ENCODE results near the gene MRPL33.
A peak's percentile ranks its signal among the peaks of the same experiment; 100 is the strongest.
"Not testable (repeated sequence)": the region's sequence is repeated elsewhere in the genome, so short reads cannot be mapped to it uniquely, and the experiment has no call there.

MRPL33 gene

DNA sequence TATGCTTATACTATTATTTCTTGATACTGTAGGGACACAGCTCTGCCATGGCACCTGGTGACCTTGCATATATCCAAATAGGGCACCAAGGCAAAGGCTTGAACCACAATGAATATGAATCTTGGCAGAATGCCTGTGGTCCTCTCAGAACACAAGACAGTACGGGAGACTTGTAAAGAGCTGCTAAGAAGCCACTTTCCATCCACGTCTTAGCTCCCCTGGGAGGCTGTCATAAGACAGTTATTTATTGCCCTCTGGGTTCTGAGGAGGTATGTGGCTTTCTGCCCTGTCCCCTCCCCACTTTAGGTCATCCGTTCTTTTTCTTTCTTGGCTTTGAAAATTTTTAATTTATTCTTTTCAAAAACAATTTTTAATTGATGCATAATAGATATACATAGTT is 29.8 kb upstream of the MRPL33 start:
- Histone ChIP-seq H3K9me3 (ENCODE audit: control insufficient read depth, low read length) (no peaks in the 10 kb centered on the region), H3K36me3 (ENCODE audit: control insufficient read depth, insufficient read depth, low read length) (no peaks in the 10 kb centered on the region), H3K4me3 (ENCODE audit: insufficient read depth, low read depth, low read length, poor library complexity, severe bottlenecking) (no peak overlapping the region), H3K27ac (ENCODE audit: insufficient read depth, low read length, poor library complexity, severe bottlenecking) (no peak overlapping the region), H3K4me1 (ENCODE audit: control insufficient read depth, insufficient read depth, low read length, poor library complexity, severe bottlenecking) (no peaks in the 10 kb centered on the region), H3K27me3 (replicated peaks; ENCODE audit: control insufficient read depth, insufficient read depth, low read length, poor library complexity, severe bottlenecking) (no peaks in the 10 kb centered on the region)
- DNase-seq = no peak

DNA sequence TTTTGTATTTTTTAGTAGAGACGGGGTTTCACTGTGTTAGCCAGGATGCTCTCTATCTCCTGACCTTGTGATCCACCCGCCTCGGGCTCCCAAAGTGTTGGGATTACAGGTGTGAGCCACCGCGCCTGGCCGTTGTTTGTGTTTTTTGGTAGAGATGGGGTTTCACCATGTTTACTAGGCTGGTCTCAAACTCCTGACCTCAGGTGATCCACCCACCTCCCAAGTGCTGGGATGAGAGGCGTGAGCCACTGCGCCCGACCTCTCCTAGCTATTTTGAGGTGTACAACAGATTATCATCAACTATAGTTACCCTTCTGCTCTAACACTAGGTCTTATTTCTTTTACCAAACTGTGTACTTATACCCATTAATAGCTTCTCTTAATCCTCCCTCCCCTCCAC is 28.9 kb upstream of the MRPL33 start:
- H3K27me3 ChIP-seq (replicated peaks; ENCODE audit: control insufficient read depth, insufficient read depth, low read length, poor library complexity, severe bottlenecking) = no peaks in the 10 kb centered on the region
- H3K9me3 ChIP-seq (ENCODE audit: control insufficient read depth, low read length) = no peaks in the 10 kb centered on the region
- H3K4me1 ChIP-seq (ENCODE audit: control insufficient read depth, insufficient read depth, low read length, poor library complexity, severe bottlenecking) = no peaks in the 10 kb centered on the region
- no peaks in the 10 kb centered on the region for H3K36me3 ChIP-seq (ENCODE audit: control insufficient read depth, insufficient read depth, low read length)
- H3K27ac ChIP-seq (ENCODE audit: insufficient read depth, low read length, poor library complexity, severe bottlenecking) = no peak overlapping the region
- DNase-seq = no peak
- no peak overlapping the region for H3K4me3 ChIP-seq (ENCODE audit: insufficient read depth, low read depth, low read length, poor library complexity, severe bottlenecking)

- H3K27me3 ChIP-seq (replicated peaks; ENCODE audit: control insufficient read depth, insufficient read depth, low read length, poor library complexity, severe bottlenecking); H3K4me1 ChIP-seq (ENCODE audit: control insufficient read depth, insufficient read depth, low read length, poor library complexity, severe bottlenecking); H3K9me3 ChIP-seq (ENCODE audit: control insufficient read depth, low read length); H3K36me3 ChIP-seq (ENCODE audit: control insufficient read depth, insufficient read depth, low read length); H3K4me3 ChIP-seq (ENCODE audit: insufficient read depth, low read depth, low read length, poor library complexity, severe bottlenecking); H3K27ac ChIP-seq (ENCODE audit: insufficient read depth, low read length, poor library complexity, severe bottlenecking); DNase-seq: not testable (repeated sequence)
Measured at GRCh38 chr2:27745494-27745893, 26.0 kb upstream of the MRPL33 start.

DNA sequence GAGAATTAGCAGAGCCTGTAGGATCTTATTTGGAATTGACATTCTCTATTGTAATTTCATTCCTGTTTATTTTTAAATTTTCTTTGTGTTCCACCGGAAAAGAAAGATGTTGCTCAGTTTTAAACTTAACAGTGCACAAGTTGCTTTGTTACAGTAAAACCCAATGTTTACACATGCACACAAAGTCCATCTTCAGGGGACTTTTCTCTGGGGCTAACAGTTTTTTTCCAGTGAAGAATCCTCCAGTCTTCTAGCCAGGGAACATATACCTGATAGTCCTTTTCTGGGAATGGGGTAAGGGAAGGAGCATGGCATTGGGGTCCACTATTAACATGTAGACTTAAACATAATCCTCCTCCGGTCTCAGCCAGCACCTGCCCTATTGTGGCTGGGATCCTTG is 25.2 kb upstream of the MRPL33 start:
- Histone ChIP-seq H3K36me3 (ENCODE audit: control insufficient read depth, insufficient read depth, low read length) (no peaks in the 10 kb centered on the region), H3K27ac (ENCODE audit: insufficient read depth, low read length, poor library complexity, severe bottlenecking) (no peak overlapping the region), H3K9me3 (ENCODE audit: control insufficient read depth, low read length) (no peaks in the 10 kb centered on the region), H3K27me3 (replicated peaks; ENCODE audit: control insufficient read depth, insufficient read depth, low read length, poor library complexity, severe bottlenecking) (no peaks in the 10 kb centered on the region), H3K4me1 (ENCODE audit: control insufficient read depth, insufficient read depth, low read length, poor library complexity, severe bottlenecking) (no peaks in the 10 kb centered on the region), H3K4me3 (ENCODE audit: insufficient read depth, low read depth, low read length, poor library complexity, severe bottlenecking) (no peak overlapping the region)
- DNase-seq = no peak

DNA sequence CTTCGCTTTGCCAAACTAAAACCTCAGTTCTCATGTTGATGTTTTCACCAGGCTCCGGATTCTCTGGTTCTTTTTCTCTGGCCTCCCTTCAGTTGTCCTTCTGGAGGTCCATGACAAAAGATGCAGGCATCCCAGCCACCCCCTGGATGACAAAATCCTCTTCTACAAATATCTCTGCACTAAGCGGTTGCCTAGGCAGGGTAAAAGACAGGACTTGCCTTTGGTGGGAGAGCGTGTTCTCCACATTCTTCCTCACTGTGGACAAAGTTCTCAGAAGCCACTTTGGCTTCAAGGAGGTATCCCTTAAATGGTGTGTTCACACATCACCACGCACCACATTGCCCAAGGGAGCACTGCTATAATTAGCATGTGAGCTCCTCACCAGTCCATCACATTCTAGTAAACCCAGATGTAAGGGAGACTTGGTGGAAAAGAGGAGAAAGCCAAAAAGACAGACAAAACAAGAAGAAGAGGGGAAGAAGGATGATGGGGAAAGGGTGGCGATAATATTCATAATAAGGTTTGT is 23.6 kb upstream of the MRPL33 start:
- no peaks in the 10 kb centered on the region for H3K9me3 ChIP-seq (ENCODE audit: control insufficient read depth, low read length)
- H3K27ac ChIP-seq (ENCODE audit: insufficient read depth, low read length, poor library complexity, severe bottlenecking) = no peak overlapping the region
- H3K4me1 ChIP-seq (ENCODE audit: control insufficient read depth, insufficient read depth, low read length, poor library complexity, severe bottlenecking) = no peaks in the 10 kb centered on the region
- no peaks in the 10 kb centered on the region for H3K36me3 ChIP-seq (ENCODE audit: control insufficient read depth, insufficient read depth, low read length)
- no peak overlapping the region for H3K4me3 ChIP-seq (ENCODE audit: insufficient read depth, low read depth, low read length, poor library complexity, severe bottlenecking)
- H3K27me3 ChIP-seq (replicated peaks; ENCODE audit: control insufficient read depth, insufficient read depth, low read length, poor library complexity, severe bottlenecking) = peaks cover under 1% of the 10 kb centered on the region
- DNase-seq = no peak

- DNase-seq; H3K27me3 ChIP-seq (replicated peaks; ENCODE audit: control insufficient read depth, insufficient read depth, low read length, poor library complexity, severe bottlenecking); H3K9me3 ChIP-seq (ENCODE audit: control insufficient read depth, low read length); H3K4me3 ChIP-seq (ENCODE audit: insufficient read depth, low read depth, low read length, poor library complexity, severe bottlenecking); H3K36me3 ChIP-seq (ENCODE audit: control insufficient read depth, insufficient read depth, low read length); H3K4me1 ChIP-seq (ENCODE audit: control insufficient read depth, insufficient read depth, low read length, poor library complexity, severe bottlenecking); H3K27ac ChIP-seq (ENCODE audit: insufficient read depth, low read length, poor library complexity, severe bottlenecking): not testable (repeated sequence)
Measured at GRCh38 chr2:27748803-27749554, 22.5 kb upstream of the MRPL33 start.

DNA sequence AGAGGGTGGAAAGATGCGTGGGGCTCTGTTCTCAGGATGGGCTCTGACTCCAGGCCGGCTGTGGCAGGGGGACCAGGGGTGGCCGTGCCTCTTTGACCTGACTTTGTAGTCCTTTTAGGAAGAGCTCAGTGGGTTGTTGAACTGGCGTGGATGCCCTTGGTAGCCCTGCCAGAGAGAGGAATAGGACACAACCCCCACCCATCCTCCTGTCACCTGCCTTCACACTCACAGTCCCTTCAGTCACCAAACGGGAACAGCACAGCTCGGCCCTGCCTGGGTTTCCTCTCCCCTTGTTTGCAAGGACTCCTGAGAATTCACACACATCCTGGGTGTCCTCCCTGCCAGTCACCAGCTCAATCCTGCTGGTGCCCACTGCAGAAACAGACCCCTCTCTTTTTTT is 20.1 kb upstream of the MRPL33 start:
- H3K27me3 ChIP-seq (replicated peaks; ENCODE audit: control insufficient read depth, insufficient read depth, low read length, poor library complexity, severe bottlenecking) = peaks cover 3% of the 10 kb centered on the region
- H3K27ac ChIP-seq (ENCODE audit: insufficient read depth, low read length, poor library complexity, severe bottlenecking) = no peak overlapping the region
- no peak for DNase-seq
- no peaks in the 10 kb centered on the region for H3K9me3 ChIP-seq (ENCODE audit: control insufficient read depth, low read length)
- H3K4me3 ChIP-seq (ENCODE audit: insufficient read depth, low read depth, low read length, poor library complexity, severe bottlenecking) = no peak overlapping the region
- H3K4me1 ChIP-seq (ENCODE audit: control insufficient read depth, insufficient read depth, low read length, poor library complexity, severe bottlenecking) = no peaks in the 10 kb centered on the region
- no peaks in the 10 kb centered on the region for H3K36me3 ChIP-seq (ENCODE audit: control insufficient read depth, insufficient read depth, low read length)

GRCh38 chr2:27752551-27753237 is 18.8 kb upstream of the MRPL33 start:
- no peak for DNase-seq
- H3K4me1 ChIP-seq (ENCODE audit: control insufficient read depth, insufficient read depth, low read length, poor library complexity, severe bottlenecking) = no peaks in the 10 kb centered on the region
- no peaks in the 10 kb centered on the region for H3K9me3 ChIP-seq (ENCODE audit: control insufficient read depth, low read length)
- no peak overlapping the region for H3K4me3 ChIP-seq (ENCODE audit: insufficient read depth, low read depth, low read length, poor library complexity, severe bottlenecking)
- no peak overlapping the region for H3K27ac ChIP-seq (ENCODE audit: insufficient read depth, low read length, poor library complexity, severe bottlenecking)
- peaks cover 3% of the 10 kb centered on the region for H3K27me3 ChIP-seq (replicated peaks; ENCODE audit: control insufficient read depth, insufficient read depth, low read length, poor library complexity, severe bottlenecking)
- H3K36me3 ChIP-seq (ENCODE audit: control insufficient read depth, insufficient read depth, low read length) = no peaks in the 10 kb centered on the region

- Histone ChIP-seq H3K27me3 (replicated peaks; ENCODE audit: control insufficient read depth, insufficient read depth, low read length, poor library complexity, severe bottlenecking) (peaks cover 3% of the 10 kb centered on the region), H3K4me3 (ENCODE audit: insufficient read depth, low read depth, low read length, poor library complexity, severe bottlenecking) (no peak overlapping the region), H3K36me3 (ENCODE audit: control insufficient read depth, insufficient read depth, low read length) (no peaks in the 10 kb centered on the region), H3K9me3 (ENCODE audit: control insufficient read depth, low read length) (no peaks in the 10 kb centered on the region), H3K27ac (ENCODE audit: insufficient read depth, low read length, poor library complexity, severe bottlenecking) (no peak overlapping the region), H3K4me1 (ENCODE audit: control insufficient read depth, insufficient read depth, low read length, poor library complexity, severe bottlenecking) (no peaks in the 10 kb centered on the region)
- DNase-seq = peak; percentile 44 to 53 (median 46)
Measured at GRCh38 chr2:27754138-27754588, 17.4 kb upstream of the MRPL33 start.

- H3K27ac ChIP-seq (ENCODE audit: insufficient read depth, low read length, poor library complexity, severe bottlenecking) = no peak overlapping the region
Measured at GRCh38 chr2:27754831-27755230, 16.7 kb upstream of the MRPL33 start.

More at GRCh38 chr2:27754831-27755230, 16.7 kb upstream of the MRPL33 start:
- Histone ChIP-seq H3K9me3 (ENCODE audit: control insufficient read depth, low read length) (no peaks in the 10 kb centered on the region), H3K27me3 (replicated peaks; ENCODE audit: control insufficient read depth, insufficient read depth, low read length, poor library complexity, severe bottlenecking) (peaks cover 3% of the 10 kb centered on the region), H3K36me3 (ENCODE audit: control insufficient read depth, insufficient read depth, low read length) (no peaks in the 10 kb centered on the region), H3K4me3 (ENCODE audit: insufficient read depth, low read depth, low read length, poor library complexity, severe bottlenecking) (no peak overlapping the region), H3K4me1 (ENCODE audit: control insufficient read depth, insufficient read depth, low read length, poor library complexity, severe bottlenecking) (no peaks in the 10 kb centered on the region)
- DNase-seq = no peak

Measured in effector memory CD4-positive, alpha-beta T cell (primary cell).